Measurements from ENCODE around the gene MCCC2.
"Not testable (repeated sequence)": the region's sequence is repeated elsewhere in the genome, so short reads cannot be mapped to it uniquely, and the experiment has no call there.

MCCC2 gene

DNA sequence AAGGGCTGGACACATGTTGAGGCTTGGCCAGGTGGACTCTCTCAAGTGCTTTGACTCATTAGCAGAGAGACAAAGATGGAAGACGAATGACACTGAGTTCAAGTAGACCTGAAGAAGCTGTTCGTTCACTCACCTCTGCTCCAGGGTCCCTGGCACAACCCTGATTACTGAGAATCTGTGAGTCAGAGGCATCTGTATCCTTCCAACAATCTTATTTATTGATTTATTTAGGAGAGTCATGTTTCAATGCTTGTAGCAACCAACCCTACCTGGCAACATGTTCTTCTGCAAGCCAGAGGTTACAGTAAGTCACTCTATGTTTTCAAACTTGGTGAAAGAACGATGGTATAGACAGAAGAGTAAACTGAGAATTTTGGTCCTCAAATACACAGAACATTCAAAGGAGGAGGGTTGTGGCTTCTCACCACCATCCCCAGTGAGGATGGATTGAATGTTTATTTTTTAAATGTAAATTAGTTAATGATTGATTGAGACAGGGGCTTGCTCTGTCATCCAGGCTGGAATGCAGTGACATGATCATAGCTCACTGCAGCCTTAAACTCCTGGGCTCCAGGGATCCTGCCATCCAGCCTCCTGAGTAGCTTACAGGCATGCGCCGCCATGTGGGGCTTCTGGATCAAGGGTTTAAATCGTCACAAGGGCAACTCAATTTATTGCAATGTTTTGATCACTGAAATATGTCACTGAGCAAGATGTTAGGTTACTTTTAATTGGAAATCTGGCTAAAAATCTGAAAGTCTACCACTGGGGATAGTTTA is 76.2 kb downstream of the MCCC2 start:
- DNase-seq = no peak

DNA sequence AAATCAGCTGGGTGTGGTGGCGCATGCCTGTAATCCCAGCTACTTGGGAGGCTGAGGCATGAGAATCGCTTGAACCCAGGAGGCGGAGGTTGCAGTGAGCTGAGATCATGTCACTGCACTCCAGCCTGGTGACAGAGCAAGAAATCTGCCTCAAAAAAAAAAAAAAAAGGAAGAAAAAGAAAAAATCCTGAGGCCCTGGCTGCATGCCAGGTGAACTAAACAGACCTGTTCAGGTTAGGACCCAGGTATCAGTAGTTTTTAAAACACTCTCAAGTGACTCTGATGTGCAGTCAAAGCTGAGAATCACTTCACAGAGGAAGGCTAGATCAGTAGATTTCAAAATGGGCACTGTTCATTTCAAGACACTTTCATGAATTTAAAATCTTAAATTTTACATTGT is 77.5 kb downstream of the MCCC2 start:
- not testable (repeated sequence) for DNase-seq

DNA sequence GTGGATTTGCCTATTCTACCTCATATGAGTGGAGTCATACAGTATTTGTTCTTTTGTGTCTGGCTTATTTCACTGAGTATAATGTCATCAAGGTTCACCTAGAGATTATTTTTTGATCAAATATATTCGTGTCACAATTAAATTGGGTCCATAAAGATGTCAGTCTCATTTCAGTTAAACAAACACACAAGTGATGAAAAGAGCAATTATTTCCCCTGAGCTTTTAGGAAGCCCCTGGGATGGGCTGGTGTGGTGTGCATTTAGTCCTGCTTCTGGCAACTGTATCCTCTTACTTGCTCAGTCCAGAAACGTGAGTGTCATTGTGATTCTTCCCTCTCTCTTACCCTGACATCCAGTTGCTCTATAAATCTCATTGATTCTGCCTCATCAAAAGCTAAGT is 79.2 kb downstream of the MCCC2 start:
- no peak for DNase-seq

DNA sequence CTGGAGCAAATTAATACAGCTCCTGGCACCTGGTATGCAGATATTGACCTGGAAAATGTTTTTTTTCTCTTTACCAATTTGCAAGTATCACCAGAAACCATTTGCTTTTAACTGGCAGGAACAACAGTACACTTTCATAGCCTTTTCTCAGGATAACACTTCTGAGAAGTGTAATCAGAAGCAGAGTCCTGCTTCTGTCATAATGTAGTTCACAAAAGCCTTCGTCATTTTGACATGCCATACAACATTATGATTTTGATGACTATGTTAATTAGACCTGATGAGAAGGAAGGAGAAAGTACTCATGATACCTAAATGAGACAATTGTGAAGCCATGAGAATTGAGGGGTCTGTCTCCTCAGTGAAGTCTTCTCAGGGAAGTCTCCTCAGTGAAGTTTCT is 90.8 kb downstream of the MCCC2 start:
- DNase-seq = no peak

DNA sequence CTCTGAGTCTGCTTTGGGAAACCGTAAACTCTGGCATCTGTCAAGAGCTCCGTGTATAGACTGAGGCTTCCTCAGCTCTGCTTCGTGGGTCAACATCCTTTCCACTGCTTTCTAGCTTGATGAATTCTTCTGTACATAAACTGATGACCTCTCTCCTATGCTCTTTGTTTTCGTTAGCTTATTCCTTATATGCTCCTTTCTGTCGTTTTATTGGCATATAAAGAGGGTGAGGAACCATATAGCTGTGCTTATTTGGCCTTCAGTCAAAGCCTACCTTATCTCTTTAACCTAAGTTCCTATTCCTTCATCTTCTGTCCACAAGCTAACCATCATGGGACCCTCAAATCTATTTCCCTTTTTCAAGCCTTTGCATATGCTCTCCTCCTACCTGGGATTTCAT is 92.6 kb downstream of the MCCC2 start:
- no peak for DNase-seq

DNA sequence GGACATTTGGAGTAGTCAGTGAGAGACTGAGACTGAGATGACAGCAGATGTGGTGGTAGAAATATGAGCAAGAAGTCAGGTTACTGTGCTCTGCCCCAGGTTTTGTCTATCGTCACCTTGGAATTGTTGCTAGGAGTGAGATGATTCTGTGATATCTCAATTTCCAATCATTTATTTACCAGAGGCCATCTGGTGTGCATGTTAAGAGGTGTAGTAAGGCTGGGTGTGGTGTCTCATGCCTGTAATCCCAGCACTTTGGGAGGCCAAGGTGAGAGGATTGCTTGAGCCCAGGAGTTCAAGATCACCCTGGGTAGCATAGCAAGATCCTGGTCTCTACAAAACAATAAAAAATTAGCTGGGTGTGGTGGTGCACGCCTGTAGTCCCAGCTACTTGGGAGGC is 93.4 kb downstream of the MCCC2 start:
- no peak for DNase-seq

DNA sequence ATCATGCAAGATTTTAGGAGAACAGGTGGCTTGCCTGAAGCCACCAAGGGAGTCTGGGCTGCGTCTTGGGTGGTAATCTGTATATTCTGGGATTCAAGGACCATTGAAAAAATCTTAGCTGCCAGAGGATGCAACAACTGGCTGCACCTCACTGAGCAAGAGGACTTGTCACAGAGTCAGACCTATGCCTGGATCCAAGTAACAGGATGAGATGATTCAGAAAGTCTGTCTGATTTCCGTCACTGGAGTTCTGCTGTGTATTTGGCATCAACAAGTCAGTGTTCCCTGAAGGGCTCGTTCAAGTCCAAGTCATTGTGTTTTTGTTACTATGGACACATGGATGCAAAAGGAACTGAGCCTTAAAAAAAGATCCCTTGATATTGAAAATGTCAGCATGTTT is 94.2 kb downstream of the MCCC2 start:
- DNase-seq = no peak

DNA sequence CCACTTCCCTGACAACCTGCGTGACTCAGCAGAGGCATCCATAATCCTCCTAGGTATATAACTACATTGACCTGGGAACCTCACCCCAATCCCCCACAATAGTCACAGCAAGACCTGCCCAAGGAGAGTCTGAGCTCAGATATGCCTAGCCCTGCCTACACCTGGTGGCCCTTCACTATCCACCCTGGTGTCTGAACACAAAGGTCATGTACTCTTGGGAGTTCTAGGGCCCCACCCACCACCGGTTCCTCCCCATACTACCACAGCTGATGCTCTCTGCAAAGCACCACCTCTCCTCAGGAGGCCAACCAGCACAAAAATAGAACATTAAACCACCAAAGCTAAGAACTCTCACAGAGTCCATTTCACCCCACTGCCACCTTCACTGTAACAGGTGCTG is 97.2 kb downstream of the MCCC2 start:
- no peak for DNase-seq

DNA sequence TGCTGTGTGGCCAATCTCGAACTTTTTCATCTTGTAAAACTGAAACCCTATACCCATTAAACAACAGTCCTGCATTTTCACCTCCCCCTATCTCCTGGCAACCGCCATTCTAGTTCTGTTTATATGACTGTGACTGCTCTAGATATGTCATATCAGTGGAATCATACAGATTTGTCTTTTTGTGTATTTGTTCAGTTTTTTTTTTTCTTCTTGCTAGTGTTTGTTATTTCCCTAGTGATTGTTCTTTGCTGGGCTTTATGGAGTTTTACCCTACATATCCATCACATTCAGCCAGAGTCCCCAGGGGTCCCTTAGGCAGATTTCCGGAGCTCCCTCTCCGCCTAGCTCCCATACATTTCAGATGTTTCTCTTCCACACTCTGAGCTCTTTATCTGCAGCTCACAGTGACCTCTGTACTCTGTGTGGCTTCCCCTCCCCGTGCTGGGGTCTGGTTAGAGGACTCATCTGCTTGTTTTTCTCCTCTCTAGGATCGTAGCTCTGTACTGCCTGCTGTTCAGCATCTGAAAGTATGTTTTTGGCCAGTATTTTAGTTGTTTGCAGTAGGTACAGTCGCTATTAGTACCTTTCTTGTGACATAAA is 106.8 kb downstream of the MCCC2 start:
- no peak for DNase-seq

DNA sequence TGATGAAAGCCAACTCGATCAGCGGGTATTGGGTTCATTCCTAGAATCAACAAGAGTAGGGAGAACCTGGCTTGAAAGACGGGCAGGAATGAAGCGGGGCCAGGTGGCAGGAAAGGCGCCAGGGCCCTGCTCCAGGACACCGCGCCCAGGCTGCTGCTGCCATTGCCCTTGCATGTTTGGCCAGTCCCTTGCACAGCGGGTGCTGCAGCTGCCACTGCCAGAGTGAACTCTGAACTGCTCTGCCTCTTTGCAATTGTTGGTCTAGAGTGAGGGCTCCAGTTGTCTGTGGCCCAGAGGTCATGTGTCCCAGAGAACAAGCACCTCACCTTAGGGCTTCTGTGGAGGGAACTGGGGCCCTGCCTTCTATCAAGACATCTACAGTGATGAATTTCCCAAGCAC is 107.9 kb downstream of the MCCC2 start:
- no peak for DNase-seq

DNA sequence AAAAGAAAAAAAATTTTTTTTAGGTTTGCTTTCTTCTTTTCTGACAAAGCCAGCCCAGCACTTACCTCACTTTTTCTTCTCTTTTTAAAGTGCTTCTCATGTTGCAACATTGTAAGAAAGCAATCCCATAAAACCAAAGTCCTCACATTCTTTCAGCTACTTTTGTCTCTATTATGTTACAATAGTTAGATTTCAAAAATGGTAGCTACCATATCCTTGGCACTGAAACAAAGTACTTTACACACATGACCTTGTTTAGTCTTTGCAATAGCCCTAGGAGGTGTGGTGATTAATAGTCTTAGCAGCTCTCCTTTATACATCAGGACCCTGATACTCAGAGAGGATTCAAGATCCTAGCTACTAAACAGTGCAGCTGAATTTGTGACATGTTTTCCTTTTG is 108.5 kb downstream of the MCCC2 start:
- no peak for DNase-seq

DNA sequence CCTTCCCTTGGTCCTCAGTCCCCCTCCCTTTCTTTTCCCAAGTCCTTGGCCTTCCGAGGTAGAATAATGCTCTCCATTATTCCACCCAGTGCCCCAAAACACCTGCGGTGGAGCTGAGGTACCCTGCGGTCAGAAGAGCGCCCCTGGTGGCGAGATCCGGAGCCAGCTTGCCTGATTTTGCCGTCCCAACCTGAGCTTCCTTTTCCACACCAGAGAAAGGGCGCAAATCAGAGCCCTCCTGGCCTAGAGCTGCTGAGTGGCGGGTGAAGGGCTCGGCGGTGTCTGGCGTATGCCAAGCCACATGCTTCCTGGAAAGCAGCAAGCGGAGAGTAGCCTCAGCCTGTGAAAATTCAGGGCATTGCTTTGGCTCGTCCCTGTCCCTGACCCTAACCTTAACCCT is 110.8 kb downstream of the MCCC2 start:
- DNase-seq = no peak

DNA sequence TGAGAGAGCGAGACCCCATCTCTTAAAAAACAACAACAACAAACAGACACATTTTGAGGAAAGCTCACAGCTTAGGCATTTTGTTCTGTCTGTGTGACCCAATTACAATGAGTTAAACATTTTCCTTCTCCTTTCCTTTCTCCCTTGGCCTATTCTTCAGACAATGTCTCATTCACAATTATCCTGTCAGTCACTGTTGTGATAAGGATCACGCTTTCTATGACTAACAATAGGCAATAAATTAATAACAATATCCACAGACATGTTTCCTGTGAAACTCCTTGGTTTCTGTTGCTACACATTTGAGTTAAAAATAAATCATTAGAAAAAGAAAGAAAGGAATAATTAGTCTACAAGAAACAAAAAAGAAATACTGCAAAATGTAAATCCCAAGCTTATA is 112.1 kb downstream of the MCCC2 start:
- DNase-seq = no peak

DNA sequence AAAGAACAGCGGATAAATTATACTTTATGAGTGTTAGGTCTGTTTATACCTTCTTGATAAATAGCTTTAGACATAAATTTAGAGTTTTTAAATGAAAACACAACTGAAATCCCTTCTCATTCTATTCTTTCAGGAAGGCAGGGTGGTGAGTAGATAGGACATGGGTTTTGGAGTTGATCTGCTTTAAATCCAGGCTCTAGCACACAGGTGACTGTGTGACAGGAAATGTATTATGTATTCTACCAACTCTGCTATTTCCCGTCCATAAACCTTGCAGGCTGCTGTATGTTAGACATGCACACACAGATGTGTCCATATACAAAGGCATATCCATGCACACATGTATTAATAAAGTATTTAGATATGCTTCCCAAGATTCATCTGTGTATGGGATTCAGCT is 112.6 kb downstream of the MCCC2 start:
- no peak for DNase-seq

DNA sequence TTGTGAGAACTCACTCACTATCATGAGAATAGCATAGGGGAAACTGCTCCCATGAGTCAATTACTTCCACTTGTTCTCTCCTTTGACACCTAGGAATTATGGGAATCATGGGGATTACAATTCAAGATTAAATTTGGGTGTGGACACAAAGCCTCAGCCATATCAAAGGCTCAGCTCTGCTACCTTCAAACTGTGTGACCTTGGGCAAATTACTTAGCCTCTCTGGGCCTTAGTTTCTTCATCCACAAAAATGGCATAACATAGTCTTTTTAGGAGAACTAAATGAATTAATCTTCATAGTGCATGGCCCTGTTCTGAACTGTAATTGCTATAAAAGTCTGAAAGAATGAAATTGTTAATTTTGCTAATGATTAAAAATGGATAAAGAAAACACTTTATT is 113.7 kb downstream of the MCCC2 start:
- DNase-seq = no peak

DNA sequence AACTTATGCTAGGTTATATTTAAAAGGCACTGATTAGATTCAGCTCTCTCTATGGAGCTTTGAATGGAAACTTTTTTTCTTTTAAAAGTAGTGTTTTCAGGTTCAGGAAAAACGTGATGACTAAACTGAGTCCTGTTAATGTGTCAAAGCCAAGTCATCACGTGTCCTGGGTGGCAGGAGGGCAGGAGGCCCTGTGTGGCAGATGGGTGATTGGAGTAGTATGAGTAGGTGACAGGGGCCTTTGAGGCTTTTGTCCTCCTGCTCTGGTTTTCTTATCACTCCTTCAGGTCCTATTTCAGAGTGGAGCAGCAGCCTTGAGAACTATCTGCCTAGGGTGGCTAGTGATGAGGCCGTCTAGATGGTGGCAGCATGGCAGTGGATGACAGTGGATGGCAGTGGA is 114.3 kb downstream of the MCCC2 start:
- no peak for DNase-seq

DNA sequence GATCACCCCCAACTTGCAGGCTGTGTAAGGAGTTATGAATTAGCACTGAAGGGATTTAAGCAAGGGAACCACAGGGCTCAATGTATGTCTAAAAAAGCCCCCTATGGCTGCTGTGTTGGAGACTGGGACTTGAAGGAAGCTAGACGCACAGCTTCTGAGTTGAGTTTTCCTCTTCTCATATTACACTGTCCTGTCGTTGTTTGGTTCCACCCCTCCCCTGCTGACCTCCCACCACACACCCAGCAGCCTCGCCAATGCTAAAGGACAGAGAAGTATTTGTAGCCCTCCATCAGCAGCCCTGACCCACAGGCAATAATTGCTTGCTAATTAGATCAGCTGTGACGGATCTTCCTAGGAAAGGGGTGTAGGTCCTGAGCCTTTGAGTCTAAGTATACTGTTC is 116.8 kb downstream of the MCCC2 start:
- DNase-seq = no peak

DNA sequence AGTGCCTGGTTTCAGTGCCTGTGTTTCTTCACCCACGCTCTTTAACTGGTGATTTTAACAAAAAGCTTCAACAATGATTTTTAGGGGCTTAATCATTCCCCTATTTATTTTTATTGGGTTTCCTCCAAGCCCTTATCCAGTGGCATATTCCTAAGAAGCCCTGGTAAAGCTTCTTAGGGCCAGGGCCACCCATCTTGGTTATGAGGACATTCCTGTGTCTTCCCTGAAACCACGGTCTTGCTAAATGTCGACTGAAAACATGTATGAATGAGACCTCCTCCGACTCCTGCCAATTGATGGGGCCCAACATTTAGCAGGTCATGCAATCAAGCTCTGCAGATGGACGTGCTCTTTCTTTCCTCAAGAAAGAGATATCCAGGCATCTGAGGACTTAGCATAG is 118.3 kb downstream of the MCCC2 start:
- DNase-seq = no peak

DNA sequence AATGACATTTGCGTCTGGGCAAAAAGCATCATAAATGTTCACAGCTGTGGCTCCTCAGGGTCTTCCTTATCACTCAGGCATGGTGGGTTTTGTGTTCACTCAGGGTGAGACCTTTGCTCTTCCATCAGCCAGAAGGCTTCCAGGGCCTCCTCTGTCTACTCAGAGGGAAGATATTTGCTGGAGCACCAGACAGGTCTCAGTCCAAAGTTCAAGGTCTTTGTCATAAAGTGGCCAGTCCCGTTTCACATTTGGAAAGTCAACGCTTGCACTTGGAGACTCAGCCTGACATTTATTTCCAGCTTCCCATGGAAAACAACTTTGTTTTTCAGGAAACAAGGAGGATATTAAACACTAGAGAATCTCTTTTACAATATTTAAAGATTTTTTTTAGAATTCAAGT is 119.8 kb downstream of the MCCC2 start:
- DNase-seq = no peak
